Caco-2 (cell line): ENCODE data around the gene MYO15A. TPM values are rescaled to one million over a fixed set of nuclear protein-coding genes. Genes with fewer than 3 reads are reported as not detected.
A peak's percentile ranks its signal among the peaks of the same experiment; 100 is the strongest.

Experiments used
- BruUV-seq: library from RNA; stranded (reverse); fragments of 400-500 nt; replicated peaks from 2 replicates; lab custom pipeline; 2021; lab: Mats Ljungman, UMichigan
- CTCF ChIA-PET: fragments of 300-600 bp; sonication (Branson Sonifier 250); formaldehyde crosslinking; loops from one replicate; lab custom pipeline; 2022; ENCODE audit warnings: antibody characterized with exemption; lab: Charles Lee
- POLR2A ChIA-PET: fragments of 300-600 bp; sonication (Branson Sonifier 250); formaldehyde crosslinking; loops from one replicate; lab custom pipeline; 2022; ENCODE audit warnings: antibody characterized with exemption; lab: Charles Lee
- DNase-seq, 2 experiments: peaks; one replicate each; pipeline versions ENCODE4 v3.0.0 to v3.0.0-alpha.2; 2020 to 2022
- H3K27me3 ChIP-seq: replicated peaks from 2 replicates; pipeline ENCODE4 v1.6.0; 2011; ENCODE audit warnings: low read length; ENCODE audit not compliant: control insufficient read depth, insufficient read depth
- H3K36me3 ChIP-seq: 2 replicates; pipeline ENCODE4 v1.5.1; 2011; ENCODE audit warnings: low read length; ENCODE audit not compliant: control insufficient read depth, insufficient read depth
- H3K4me1 ChIP-seq: fragments of 250-450 bp; sonication (Bioruptor Pico); 2 replicates; pipeline ENCODE4 v1.5.1; 2020; ENCODE audit warnings: mild to moderate bottlenecking
- H3K4me3 ChIP-seq: 2 replicates; pipeline ENCODE4 v1.5.1; 2011; ENCODE audit warnings: low read depth, mild to moderate bottlenecking, control low read depth, low read length
- H3K9me3 ChIP-seq: fragments of 250-450 bp; sonication (Bioruptor Pico); 2 replicates; pipeline ENCODE4 v1.5.1; 2020; ENCODE audit warnings: mild to moderate bottlenecking, moderate library complexity
- H3K27ac Mint-ChIP-seq: one replicate; pipeline ENCODE4 v1.8.0; 2022; ENCODE audit warnings: mixed read lengths; ENCODE audit not compliant: unreplicated experiment
- H3K27me3 Mint-ChIP-seq: one replicate; pipeline ENCODE4 v1.8.0; 2022; ENCODE audit warnings: mixed read lengths; ENCODE audit not compliant: insufficient read depth, unreplicated experiment
- H3K36me3 Mint-ChIP-seq: one replicate; pipeline ENCODE4 v1.8.0; 2022; ENCODE audit warnings: mild to moderate bottlenecking, mixed read lengths; ENCODE audit not compliant: insufficient read depth, unreplicated experiment
- H3K4me1 Mint-ChIP-seq: one replicate; pipeline ENCODE4 v1.8.0; 2022; ENCODE audit warnings: low read depth, mixed read lengths; ENCODE audit not compliant: unreplicated experiment
- H3K4me3 Mint-ChIP-seq: one replicate; pipeline ENCODE4 v1.8.0; 2022; ENCODE audit warnings: mild to moderate bottlenecking, moderate library complexity, mixed read lengths; ENCODE audit not compliant: unreplicated experiment
- H3K9me3 Mint-ChIP-seq: one replicate; pipeline ENCODE4 v1.8.0; 2022; ENCODE audit warnings: mixed read lengths; ENCODE audit not compliant: unreplicated experiment
- CTCF ChIP-seq, 2 experiments: fragments of 200-600 bp in 1 of 2; IDR thresholded peaks; 1 replicate in 1 of 2; 2 replicates in 1 of 2; pipeline versions ENCODE4 v1.5.1 to v1.8.0; 2011 to 2022; ENCODE audit warnings: antibody characterized with exemption in 1 of 2, control low read depth in 1 of 2, inconsistent platforms in 1 of 2, low read depth in 1 of 2, low read length in 1 of 2, mild to moderate bottlenecking in 1 of 2, moderate library complexity in 1 of 2; ENCODE audit not compliant: insufficient read depth in 1 of 2, severe bottlenecking in 1 of 2, unreplicated experiment in 1 of 2
- intact Hi-C: fragments of 100-400 bp; cut with micrococcal nuclease; formaldehyde crosslinking; loops from one replicate; pipeline ENCODE4 v1.10.0; 2022; ENCODE audit not compliant: unreplicated experiment
- total RNA-seq: library from RNA; stranded (reverse); gene quantifications from 2 replicates; pipeline ENCODE4 v1.2.3, GENCODE V29; 2022

Gene MYO15A
- total RNA-seq, 1 experiment from 2014 or later = not detected

GRCh38 chr17:18181358-18181757 is 72.8 kb downstream of the MYO15A start:
- BruUV-seq = no TSS peak
- no peaks in the 10 kb centered on the region for H3K27me3 ChIP-seq
- Mint-ChIP-seq H3K27me3 (no peaks in the 10 kb centered on the region), H3K4me1 (peaks cover 12% of the 10 kb centered on the region), H3K9me3 (no peaks in the 10 kb centered on the region), H3K36me3 (peaks cover 24% of the 10 kb centered on the region), H3K4me3 (peak overlapping the region; percentile 85), H3K27ac (no peak overlapping the region)
- no peak for DNase-seq
- intact Hi-C loops = loop anchor here (5.0 kb wide), 2 partner anchors 76 to 181 kb away; partner anchors contain the start of genes FLII and SHMT1
- POLR2A ChIA-PET = interaction anchor here (0.6 kb wide), 1 partner anchor 27 kb away, joined by 3 read pairs; no protein-coding TSS in a partner anchor
- H3K36me3 ChIP-seq = peaks cover 3% of the 10 kb centered on the region; the same call in 1 of the 2 replicates
- no peak overlapping the region for H3K4me3 ChIP-seq
- no peak for TF ChIP-seq CTCF (IDR thresholded peaks at IDR 0.05; ENCODE audit: insufficient read depth in 1 of 2, low read depth in 1 of 2, low read length in 1 of 2, severe bottlenecking in 1 of 2, unreplicated experiment in 1 of 2)
- peaks cover 16% of the 10 kb centered on the region for H3K4me1 ChIP-seq
- no peaks in the 10 kb centered on the region for H3K9me3 ChIP-seq
- CTCF ChIA-PET = no interaction called here

- H3K9me3 Mint-ChIP-seq = no peaks in the 10 kb centered on the region
- POLR2A ChIA-PET = interaction anchor here (0.6 to 2.0 kb wide), 5 partner anchors 28 to 946 kb away, joined by 3 to 8 read pairs (median 4); partner anchors contain the start of gene TOP3A
- H3K9me3 ChIP-seq = no peaks in the 10 kb centered on the region
- peaks cover 25% of the 10 kb centered on the region for H3K36me3 Mint-ChIP-seq
- no peak for TF ChIP-seq CTCF (IDR thresholded peaks at IDR 0.05; ENCODE audit: insufficient read depth in 1 of 2, low read depth in 1 of 2, low read length in 1 of 2, severe bottlenecking in 1 of 2, unreplicated experiment in 1 of 2)
- H3K4me1 ChIP-seq = peaks cover 26% of the 10 kb centered on the region
- intact Hi-C loops = loop anchor here (2.0 to 5.0 kb wide), 4 partner anchors 42 to 180 kb away; partner anchors contain the start of genes FLII, LLGL1 and SHMT1
- H3K27ac Mint-ChIP-seq = peak overlapping the region; percentile 98
- no peaks in the 10 kb centered on the region for H3K27me3 Mint-ChIP-seq
- CTCF ChIA-PET = interaction anchor here (0.8 to 1.5 kb wide), 8 partner anchors 10 to 261 kb away, joined by 3 to 8 read pairs (median 5); partner anchors contain the start of genes DRC3, SMCR8, TOM1L2 and TOP3A
- no peak for DNase-seq
- BruUV-seq = TSS peak; percentile 69
- H3K36me3 ChIP-seq = peaks cover 6% of the 10 kb centered on the region; the same call in 1 of the 2 replicates
- peaks cover 20% of the 10 kb centered on the region for H3K4me1 Mint-ChIP-seq
- H3K4me3 ChIP-seq = peak overlapping the region; percentile 75
- H3K27me3 ChIP-seq = no peaks in the 10 kb centered on the region
- peak overlapping the region; percentile 85 for H3K4me3 Mint-ChIP-seq
These were observed 73.8 kb downstream of the MYO15A start for GRCh38 chr17:18182110-18182977.

- H3K27ac Mint-ChIP-seq = peak overlapping the region; percentile 98
- H3K36me3 Mint-ChIP-seq = peaks cover 31% of the 10 kb centered on the region
- BruUV-seq = no TSS peak
- CTCF ChIA-PET = interaction anchor here (0.8 to 1.5 kb wide), 9 partner anchors 9 to 262 kb away, joined by 3 to 8 read pairs (median 4); partner anchors contain the start of genes DRC3, SMCR8, TOM1L2 and TOP3A
- intact Hi-C loops = loop anchor here (2.0 to 5.0 kb wide), 4 partner anchors 42 to 179 kb away; partner anchors contain the start of genes FLII, LLGL1 and SHMT1
- H3K4me3 Mint-ChIP-seq = peak overlapping the region; percentile 85
- H3K4me1 Mint-ChIP-seq = peaks cover 26% of the 10 kb centered on the region
- no peaks in the 10 kb centered on the region for H3K9me3 Mint-ChIP-seq
- peaks cover 6% of the 10 kb centered on the region; the same call in 1 of the 2 replicates for H3K36me3 ChIP-seq
- H3K4me3 ChIP-seq = peak overlapping the region; percentile 75
- no peak for TF ChIP-seq CTCF (IDR thresholded peaks at IDR 0.05; ENCODE audit: insufficient read depth in 1 of 2, low read depth in 1 of 2, low read length in 1 of 2, severe bottlenecking in 1 of 2, unreplicated experiment in 1 of 2)
- POLR2A ChIA-PET = interaction anchor here (0.7 to 2.0 kb wide), 4 partner anchors 29 to 947 kb away, joined by 3 to 8 read pairs (median 5); partner anchors contain the start of gene TOP3A
- peak; percentile 86 to 89 for DNase-seq
- no peaks in the 10 kb centered on the region for H3K27me3 ChIP-seq
- H3K4me1 ChIP-seq = peaks cover 30% of the 10 kb centered on the region
- no peaks in the 10 kb centered on the region for H3K27me3 Mint-ChIP-seq
- H3K9me3 ChIP-seq = no peaks in the 10 kb centered on the region
These were observed 74.4 kb downstream of the MYO15A start for GRCh38 chr17:18182978-18183333.
